Stimulated activated CD4-positive, alpha-beta T cell treated with anti-CD3 and anti-CD28 coated beads, Interleukin-15, amount 100 ng/mL, for 24 hours (primary cell): ENCODE measurements around the gene OR4A16.

Experiments used
- DNase-seq: peaks from one replicate; pipeline ENCODE4 v3.0.0-alpha.2; 2020

The OR4A16 gene

GRCh38 chr11:55342901-55343300 lies at the start of gene OR4A16:
OR4A16 (plus strand) TSS chr11:55343201; CDS start chr11:55343201, 0 bp downstream.
- no peak for DNase-seq

GRCh38 chr11:55324500-55324899 lies 18.5 kb upstream of the OR4A16 start:
- DNase-seq, result no peak

GRCh38 chr11:55345306-55345705 lies 2.3 kb downstream of the OR4A16 start:
- DNase-seq, result no peak

GRCh38 chr11:55349032-55349431 lies 6.0 kb downstream of the OR4A16 start:
- no peak for DNase-seq

- DNase-seq, result no peak
These were observed 14.7 kb downstream of the OR4A16 start for GRCh38 chr11:55357560-55358184.

GRCh38 chr11:55367674-55368073 lies 24.7 kb downstream of the OR4A16 start, which contains the start of gene OR4A15:
OR4A15 (plus strand) TSS chr11:55367974; CDS start chr11:55367974, 0 bp downstream.
- DNase-seq, result no peak
